ENCODE data around the gene DLX1.

DNA sequence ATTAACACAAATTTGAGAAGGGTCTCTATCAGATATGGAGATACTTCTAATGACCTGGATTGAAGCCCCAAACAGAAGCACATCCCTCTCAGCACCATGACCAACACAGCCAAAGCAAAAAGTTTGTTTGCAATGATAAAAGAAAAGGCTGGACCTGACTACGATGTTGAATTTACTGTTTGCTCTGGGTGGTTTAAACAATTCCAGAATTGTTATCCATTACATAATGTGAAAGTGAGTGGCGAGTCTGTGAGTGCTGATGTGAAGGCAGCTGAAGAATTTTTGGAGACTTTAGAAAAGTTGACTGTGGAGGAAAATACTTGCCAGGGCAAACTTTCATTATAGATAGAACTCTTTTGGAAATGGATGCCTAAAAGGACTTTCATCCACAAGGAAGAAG, 34.8 kb downstream of the DLX1 start:
- TF ChIP-seq, protein P1, sequence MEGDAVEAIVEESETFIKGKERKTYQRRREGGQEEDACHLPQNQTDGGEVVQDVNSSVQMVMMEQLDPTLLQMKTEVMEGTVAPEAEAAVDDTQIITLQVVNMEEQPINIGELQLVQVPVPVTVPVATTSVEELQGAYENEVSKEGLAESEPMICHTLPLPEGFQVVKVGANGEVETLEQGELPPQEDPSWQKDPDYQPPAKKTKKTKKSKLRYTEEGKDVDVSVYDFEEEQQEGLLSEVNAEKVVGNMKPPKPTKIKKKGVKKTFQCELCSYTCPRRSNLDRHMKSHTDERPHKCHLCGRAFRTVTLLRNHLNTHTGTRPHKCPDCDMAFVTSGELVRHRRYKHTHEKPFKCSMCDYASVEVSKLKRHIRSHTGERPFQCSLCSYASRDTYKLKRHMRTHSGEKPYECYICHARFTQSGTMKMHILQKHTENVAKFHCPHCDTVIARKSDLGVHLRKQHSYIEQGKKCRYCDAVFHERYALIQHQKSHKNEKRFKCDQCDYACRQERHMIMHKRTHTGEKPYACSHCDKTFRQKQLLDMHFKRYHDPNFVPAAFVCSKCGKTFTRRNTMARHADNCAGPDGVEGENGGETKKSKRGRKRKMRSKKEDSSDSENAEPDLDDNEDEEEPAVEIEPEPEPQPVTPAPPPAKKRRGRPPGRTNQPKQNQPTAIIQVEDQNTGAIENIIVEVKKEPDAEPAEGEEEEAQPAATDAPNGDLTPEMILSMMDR (IDR thresholded peaks at IDR 0.05), result no peak
- TF ChIP-seq TCF7L2 (IDR thresholded peaks at IDR 0.05; ENCODE audit: low read depth, low read length), result no peak

All from Panc1 (cell line).